ENCODE data around the gene DIO3. TPM values are rescaled to one million over a fixed set of nuclear protein-coding genes. Genes with fewer than 3 reads are reported as not detected.

Gene DIO3
- total RNA-seq, 2 experiments from 2014 or later = not detected

- Mint-ChIP-seq H3K27ac (peak overlapping the region; percentile 83), H3K9me3 (ENCODE audit: low read depth) (peaks cover 17% of the 10 kb centered on the region), H3K4me3 (no peak overlapping the region), H3K36me3 (ENCODE audit: low read depth) (peaks cover 10% of the 10 kb centered on the region), H3K4me1 (peaks cover 32% of the 10 kb centered on the region), H3K27me3 (no peaks in the 10 kb centered on the region)
- peak; percentile 46 for DNase-seq
- intact Hi-C loops (cut with DNase I, micrococcal nuclease) = no loop called here
- POLR2A ChIA-PET = no interaction called here
- peak; percentile 62 for ATAC-seq
- CTCF ChIA-PET = interaction anchor here (0.5 kb wide), 1 partner anchor 53 kb away, joined by 3 read pairs; no protein-coding TSS in a partner anchor
Observed at GRCh38 chr14:101595887-101596721, 34.8 kb downstream of the DIO3 start.

- H3K4me3 Mint-ChIP-seq = no peak overlapping the region
- intact Hi-C loops (cut with DNase I, micrococcal nuclease) = no loop called here
- CTCF ChIA-PET = no interaction called here
Observed at GRCh38 chr14:101596742-101597141, 35.4 kb downstream of the DIO3 start.

GRCh38 chr14:101598159-101598558, 36.9 kb downstream of the DIO3 start:
- no peak overlapping the region for H3K27ac Mint-ChIP-seq
- CTCF ChIA-PET = no interaction called here

More at GRCh38 chr14:101596742-101597141, 35.4 kb downstream of the DIO3 start:
- Mint-ChIP-seq H3K27ac (peak overlapping the region; percentile 83), H3K36me3 (ENCODE audit: low read depth) (peaks cover 10% of the 10 kb centered on the region), H3K4me1 (peaks cover 32% of the 10 kb centered on the region), H3K9me3 (ENCODE audit: low read depth) (peaks cover 17% of the 10 kb centered on the region), H3K27me3 (no peaks in the 10 kb centered on the region)
- POLR2A ChIA-PET = interaction anchor here (0.6 kb wide), 1 partner anchor 322 kb away, joined by 3 read pairs; no protein-coding TSS in a partner anchor
- DNase-seq (no peak), ATAC-seq (peak; percentile 11)

GRCh38 chr14:101598571-101599233, 37.4 kb downstream of the DIO3 start:
- ChIA-PET POLR2A (interaction anchor here (0.5 kb wide), 1 partner anchor 105 kb away, joined by 5 read pairs; no protein-coding TSS in a partner anchor), CTCF (no interaction called here)
- Mint-ChIP-seq H3K27ac (no peak overlapping the region), H3K27me3 (no peaks in the 10 kb centered on the region), H3K4me3 (no peak overlapping the region), H3K9me3 (ENCODE audit: low read depth) (peaks cover 17% of the 10 kb centered on the region), H3K36me3 (ENCODE audit: low read depth) (peaks cover 10% of the 10 kb centered on the region), H3K4me1 (peaks cover 32% of the 10 kb centered on the region)
- no peak for ATAC-seq
- intact Hi-C loops (cut with DNase I, micrococcal nuclease) = no loop called here
- no peak for DNase-seq

More at GRCh38 chr14:101598159-101598558, 36.9 kb downstream of the DIO3 start:
- no peak for DNase-seq
- Mint-ChIP-seq H3K9me3 (ENCODE audit: low read depth) (peaks cover 17% of the 10 kb centered on the region), H3K4me3 (no peak overlapping the region), H3K36me3 (ENCODE audit: low read depth) (peaks cover 10% of the 10 kb centered on the region), H3K4me1 (peaks cover 32% of the 10 kb centered on the region), H3K27me3 (no peaks in the 10 kb centered on the region)
- intact Hi-C loops (cut with DNase I, micrococcal nuclease) = no loop called here
- ATAC-seq = no peak
- POLR2A ChIA-PET = interaction anchor here (0.5 kb wide), 1 partner anchor 106 kb away, joined by 5 read pairs; no protein-coding TSS in a partner anchor

GRCh38 chr14:101599234-101599885, 38.1 kb downstream of the DIO3 start:
- Mint-ChIP-seq H3K36me3 (ENCODE audit: low read depth) (peaks cover 10% of the 10 kb centered on the region), H3K27me3 (no peaks in the 10 kb centered on the region), H3K4me3 (no peak overlapping the region), H3K9me3 (ENCODE audit: low read depth) (peaks cover 17% of the 10 kb centered on the region), H3K4me1 (peaks cover 32% of the 10 kb centered on the region), H3K27ac (no peak overlapping the region)
- ATAC-seq = no peak
- POLR2A ChIA-PET = no interaction called here
- intact Hi-C loops (cut with DNase I, micrococcal nuclease) = no loop called here
- DNase-seq = no peak
- CTCF ChIA-PET = no interaction called here

- ChIA-PET POLR2A (no interaction called here), CTCF (no interaction called here)
- Mint-ChIP-seq H3K4me3 (no peak overlapping the region), H3K4me1 (peaks cover 32% of the 10 kb centered on the region), H3K36me3 (ENCODE audit: low read depth) (peaks cover 9% of the 10 kb centered on the region), H3K9me3 (ENCODE audit: low read depth) (peaks cover 14% of the 10 kb centered on the region), H3K27me3 (peaks cover 4% of the 10 kb centered on the region), H3K27ac (no peak overlapping the region)
- ATAC-seq = no peak
- intact Hi-C loops (cut with DNase I, micrococcal nuclease) = no loop called here
- no peak for DNase-seq
Observed at GRCh38 chr14:101600336-101600890, 39.1 kb downstream of the DIO3 start.

- Mint-ChIP-seq H3K9me3 (ENCODE audit: low read depth) (peaks cover 9% of the 10 kb centered on the region), H3K27ac (no peak overlapping the region), H3K27me3 (peaks cover 9% of the 10 kb centered on the region), H3K36me3 (ENCODE audit: low read depth) (peaks cover 5% of the 10 kb centered on the region), H3K4me3 (no peak overlapping the region), H3K4me1 (peaks cover 27% of the 10 kb centered on the region)
- intact Hi-C loops (cut with DNase I, micrococcal nuclease) = no loop called here
- ChIA-PET POLR2A (no interaction called here), CTCF (no interaction called here)
- DNase-seq (no peak), ATAC-seq (no peak)
Observed at GRCh38 chr14:101600891-101601605, 39.8 kb downstream of the DIO3 start.

GRCh38 chr14:101601606-101602465, 40.5 kb downstream of the DIO3 start:
- H3K27me3 Mint-ChIP-seq = peaks cover 14% of the 10 kb centered on the region
- H3K4me3 Mint-ChIP-seq = no peak overlapping the region
- H3K27ac Mint-ChIP-seq = no peak overlapping the region
- H3K36me3 Mint-ChIP-seq (ENCODE audit: low read depth) = no peaks in the 10 kb centered on the region
- intact Hi-C loops (cut with DNase I, micrococcal nuclease) = no loop called here
- no peak for ATAC-seq
- peaks cover 20% of the 10 kb centered on the region for H3K4me1 Mint-ChIP-seq
- no peak for DNase-seq
- H3K9me3 Mint-ChIP-seq (ENCODE audit: low read depth) = peaks cover 5% of the 10 kb centered on the region
- CTCF ChIA-PET = no interaction called here
- POLR2A ChIA-PET = no interaction called here

GRCh38 chr14:101602466-101602840, 41.2 kb downstream of the DIO3 start:
- CTCF ChIA-PET = no interaction called here
- POLR2A ChIA-PET = no interaction called here
- Mint-ChIP-seq H3K4me1 (peaks cover 14% of the 10 kb centered on the region), H3K36me3 (ENCODE audit: low read depth) (no peaks in the 10 kb centered on the region), H3K9me3 (ENCODE audit: low read depth) (peaks cover 5% of the 10 kb centered on the region), H3K4me3 (no peak overlapping the region), H3K27me3 (peaks cover 15% of the 10 kb centered on the region), H3K27ac (no peak overlapping the region)
- ATAC-seq (no peak), DNase-seq (no peak)
- intact Hi-C loops (cut with DNase I, micrococcal nuclease) = no loop called here

GRCh38 chr14:101603096-101603495, 41.8 kb downstream of the DIO3 start:
- DNase-seq = no peak
- POLR2A ChIA-PET = no interaction called here
- Mint-ChIP-seq H3K9me3 (ENCODE audit: low read depth) (no peaks in the 10 kb centered on the region), H3K4me3 (no peak overlapping the region), H3K27me3 (peaks cover 16% of the 10 kb centered on the region), H3K27ac (no peak overlapping the region), H3K36me3 (ENCODE audit: low read depth) (no peaks in the 10 kb centered on the region), H3K4me1 (peaks cover 8% of the 10 kb centered on the region)
- CTCF ChIA-PET = no interaction called here
- no peak for ATAC-seq
- intact Hi-C loops (cut with DNase I, micrococcal nuclease) = no loop called here
